Measurements from ENCODE around the gene NKX2-4.

NKX2-4 gene

DNA sequence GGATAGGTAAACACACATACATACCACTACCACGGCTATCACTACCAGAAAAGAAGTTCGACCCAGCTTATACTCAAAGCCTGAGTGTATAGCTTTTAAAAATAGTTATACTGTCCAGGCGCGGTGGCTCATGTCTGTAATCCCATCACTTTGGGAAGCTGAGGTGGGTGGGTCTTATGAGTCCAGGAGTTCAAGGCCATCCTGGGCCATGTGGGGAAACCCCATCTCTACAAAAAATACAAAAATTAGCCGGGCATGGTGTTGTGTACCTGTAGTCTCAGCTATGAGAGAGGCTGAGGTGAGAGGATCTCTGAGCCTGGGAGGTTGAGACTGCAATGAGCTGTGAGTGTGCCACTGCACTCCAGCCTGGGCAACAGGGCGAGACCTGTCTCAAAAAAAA lies 32.9 kb downstream of the NKX2-4 start:
- DNase-seq (ENCODE audit: low read depth in 2 of 2, low spot score in 1 of 2): no peak

DNA sequence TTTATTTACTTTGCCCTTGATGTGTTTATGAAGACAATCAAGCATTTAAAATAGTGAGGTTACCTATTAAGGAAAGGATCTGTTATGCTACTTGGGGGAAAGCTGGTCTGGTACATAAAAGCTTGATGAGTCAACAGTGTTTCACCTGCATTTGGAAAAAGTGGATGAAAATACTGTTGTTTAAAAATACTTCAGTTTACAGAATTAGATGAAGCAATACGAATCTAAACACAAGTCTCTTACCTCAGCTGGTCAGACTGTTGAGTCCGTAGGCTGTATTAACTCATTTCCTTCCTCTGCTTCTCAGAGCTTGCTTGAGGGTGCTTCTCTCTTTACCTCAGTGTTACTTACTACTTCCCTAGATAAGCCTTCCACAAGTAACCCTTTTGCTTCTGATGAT lies 36.1 kb downstream of the NKX2-4 start:
- DNase-seq (ENCODE audit: low read depth in 2 of 2, low spot score in 1 of 2): no peak

GRCh38 chr20:21360705-21361104 lies 36.6 kb downstream of the NKX2-4 start:
- DNase-seq (ENCODE audit: low read depth in 2 of 2, low spot score in 1 of 2): no peak

DNA sequence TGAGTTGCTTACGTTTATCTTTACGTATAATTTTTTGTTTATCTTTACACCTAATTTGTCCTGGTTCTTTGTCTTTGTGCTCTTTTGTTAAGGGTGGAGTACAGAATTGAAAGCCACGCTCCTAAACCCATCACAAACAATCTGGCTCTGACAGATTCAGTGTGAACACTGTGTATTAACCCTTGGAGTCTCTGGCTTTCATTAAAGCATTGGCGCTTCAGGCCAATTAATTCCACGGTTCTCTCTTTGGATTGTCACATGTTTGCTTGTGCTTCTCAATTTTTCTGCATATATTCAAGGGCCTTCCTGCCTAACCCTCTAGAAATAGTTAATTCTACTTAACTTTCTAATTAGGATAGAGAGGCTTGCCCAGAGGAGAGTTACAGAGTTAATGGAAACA lies 38.6 kb downstream of the NKX2-4 start:
- DNase-seq (ENCODE audit: low read depth in 2 of 2, low spot score in 1 of 2): no peak

DNA sequence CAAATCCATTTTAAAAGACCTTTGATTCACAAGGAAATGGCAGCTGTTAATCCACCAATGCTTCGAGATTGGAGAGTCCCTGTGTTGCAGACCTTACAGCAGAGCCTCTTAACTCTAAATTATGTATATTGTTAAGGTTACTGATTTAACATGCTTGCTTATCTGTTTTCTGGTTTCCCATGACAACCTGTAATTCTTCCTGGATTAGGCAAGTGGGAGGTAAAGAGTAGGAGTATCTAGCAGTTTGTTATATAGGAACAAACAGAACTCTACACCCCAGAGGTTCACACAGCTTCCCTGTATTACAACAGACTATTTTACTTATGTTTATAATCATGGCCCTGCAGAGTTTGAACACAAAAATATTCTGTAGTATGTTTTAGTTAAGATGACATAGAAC lies 39.5 kb downstream of the NKX2-4 start:
- no peak for DNase-seq (ENCODE audit: low read depth in 2 of 2, low spot score in 1 of 2)

GRCh38 chr20:21356386-21356785 lies 40.9 kb downstream of the NKX2-4 start:
- no peak for DNase-seq (ENCODE audit: low read depth in 2 of 2, low spot score in 1 of 2)

DNA sequence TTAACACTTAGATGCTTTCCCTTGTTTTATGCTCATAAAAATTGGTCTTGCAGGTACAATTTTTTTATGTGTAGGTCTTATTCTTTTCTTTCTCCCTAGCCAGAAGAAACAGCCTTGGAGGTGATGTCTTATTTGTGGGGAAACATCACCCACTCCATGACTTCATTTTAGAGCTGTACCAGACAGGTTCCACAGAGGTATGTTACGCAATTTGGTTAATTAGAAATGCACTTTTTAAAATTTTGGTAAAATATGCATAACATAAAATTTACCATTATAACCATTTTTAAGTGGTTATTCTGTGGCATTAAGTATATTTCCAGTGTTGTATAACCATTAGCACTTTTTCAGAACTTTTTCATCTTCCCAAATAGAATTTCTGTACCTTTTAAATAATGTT lies 41.3 kb downstream of the NKX2-4 start:
- no peak for DNase-seq (ENCODE audit: low read depth in 2 of 2, low spot score in 1 of 2)

GRCh38 chr20:21353236-21353635 lies 44.1 kb downstream of the NKX2-4 start:
- DNase-seq (ENCODE audit: low read depth in 2 of 2, low spot score in 1 of 2): no peak

DNA sequence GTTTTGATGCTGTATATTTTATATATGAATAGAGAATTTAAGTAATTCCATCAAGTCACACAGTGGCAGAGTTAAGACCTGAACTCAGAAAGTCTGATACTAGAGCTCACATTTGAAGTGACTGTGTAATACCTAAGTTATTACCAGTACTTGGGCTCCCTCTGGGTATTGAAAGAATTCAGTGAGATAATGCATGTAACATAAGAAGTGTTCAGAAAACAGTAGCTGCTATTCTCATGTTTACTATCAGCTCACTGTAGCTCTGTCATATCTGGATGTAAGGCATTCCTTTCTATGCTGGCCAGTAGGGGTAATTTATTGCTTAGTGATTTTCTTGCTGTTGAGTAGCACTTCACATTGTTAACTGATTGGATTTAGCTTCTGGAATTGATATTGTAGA lies 44.6 kb downstream of the NKX2-4 start:
- no peak for DNase-seq (ENCODE audit: low read depth in 2 of 2, low spot score in 1 of 2)
